ENCODE results near the gene CPNE4. TPM values are rescaled to one million over a fixed set of nuclear protein-coding genes. Genes with fewer than 3 reads are reported as not detected.

CPNE4 gene
- total RNA-seq, 120 experiments from 2014 or later: 10.7 to 62.8 (median 38.4) TPM

Small RNAs within 50 kb of the gene (microRNA-seq; reads per million reads assigned to microRNA genes)
- 0 to 0.83 (median 0) reads per million in 43 experiments for gene MIR5704
